ENCODE data around the gene FPR1. TPM values are rescaled to one million over a fixed set of nuclear protein-coding genes. Genes with fewer than 3 reads are reported as not detected.

FPR1 gene
- total RNA-seq, 4 donors from 2014 or later: 1.5 to 4.4 TPM; not detected in 2

DNA sequence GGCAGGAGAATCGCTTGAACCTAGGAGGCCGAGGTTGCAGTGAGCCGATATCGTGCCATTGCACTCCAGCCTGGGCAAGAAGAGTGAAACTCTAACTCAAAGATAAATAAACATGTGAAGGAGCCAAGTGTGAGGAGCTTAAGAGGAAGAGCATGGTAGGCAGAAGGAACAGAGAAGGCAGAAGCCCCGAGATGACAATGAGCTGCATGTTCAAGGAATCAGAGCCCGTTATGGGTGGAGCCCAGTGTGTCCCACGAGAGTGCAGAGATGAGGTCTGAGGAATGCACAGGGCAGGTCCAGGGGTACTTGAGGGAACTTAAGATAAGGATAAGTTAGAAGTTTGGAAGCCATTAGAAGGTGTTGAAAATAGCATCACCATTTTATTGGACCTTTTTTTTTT is 10.0 kb upstream of the FPR1 start:
- intact Hi-C loops (cut with DNase I; ENCODE audit: low total_unique reads): no loop called here

DNA sequence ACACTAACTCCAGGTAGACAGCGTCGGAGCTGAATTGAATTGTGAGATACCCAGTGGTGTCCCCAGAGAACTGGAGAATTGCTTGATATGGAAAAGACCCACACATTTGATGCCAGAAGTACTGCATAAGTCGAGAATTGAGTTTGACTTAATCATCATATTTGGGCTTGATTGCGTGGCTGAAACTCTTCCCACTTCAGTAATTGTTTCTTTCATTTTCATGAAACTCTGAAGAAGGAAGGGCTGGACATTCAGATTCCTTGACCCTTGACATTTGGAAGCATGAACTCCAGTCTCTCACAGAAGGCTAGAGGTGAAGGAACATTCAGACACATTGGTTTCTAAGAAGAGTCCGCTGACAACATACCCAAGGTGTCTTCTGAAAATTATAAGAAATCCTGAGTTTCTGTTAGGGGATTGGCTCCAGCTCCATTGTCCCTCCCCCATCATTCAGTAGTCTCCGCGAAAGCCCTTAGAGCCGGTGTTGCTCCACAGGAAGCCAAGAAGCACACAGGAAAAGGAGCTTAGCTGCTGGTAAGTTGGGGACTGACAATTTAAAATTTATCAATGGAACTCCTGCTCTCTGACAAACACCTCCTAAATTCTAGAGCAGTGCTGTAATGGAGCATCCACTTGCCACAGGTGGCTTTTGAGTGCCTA is 9.1 kb upstream of the FPR1 start, which contains the start of gene FPR2:
FPR2 (plus strand) TSS at position 484 of the 660 bp plus-strand sequence. CDS start 7,479 bp downstream, outside the sequence.
- DNase-seq: no peak
- TF ChIP-seq, protein P1, sequence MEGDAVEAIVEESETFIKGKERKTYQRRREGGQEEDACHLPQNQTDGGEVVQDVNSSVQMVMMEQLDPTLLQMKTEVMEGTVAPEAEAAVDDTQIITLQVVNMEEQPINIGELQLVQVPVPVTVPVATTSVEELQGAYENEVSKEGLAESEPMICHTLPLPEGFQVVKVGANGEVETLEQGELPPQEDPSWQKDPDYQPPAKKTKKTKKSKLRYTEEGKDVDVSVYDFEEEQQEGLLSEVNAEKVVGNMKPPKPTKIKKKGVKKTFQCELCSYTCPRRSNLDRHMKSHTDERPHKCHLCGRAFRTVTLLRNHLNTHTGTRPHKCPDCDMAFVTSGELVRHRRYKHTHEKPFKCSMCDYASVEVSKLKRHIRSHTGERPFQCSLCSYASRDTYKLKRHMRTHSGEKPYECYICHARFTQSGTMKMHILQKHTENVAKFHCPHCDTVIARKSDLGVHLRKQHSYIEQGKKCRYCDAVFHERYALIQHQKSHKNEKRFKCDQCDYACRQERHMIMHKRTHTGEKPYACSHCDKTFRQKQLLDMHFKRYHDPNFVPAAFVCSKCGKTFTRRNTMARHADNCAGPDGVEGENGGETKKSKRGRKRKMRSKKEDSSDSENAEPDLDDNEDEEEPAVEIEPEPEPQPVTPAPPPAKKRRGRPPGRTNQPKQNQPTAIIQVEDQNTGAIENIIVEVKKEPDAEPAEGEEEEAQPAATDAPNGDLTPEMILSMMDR (IDR thresholded peaks at IDR 0.05): no peak
- TF ChIP-seq POLR2A (IDR thresholded peaks at IDR 0.05) (no peak), EP300 (IDR thresholded peaks at IDR 0.05; ENCODE audit: low read depth) (no peak), POLR2AphosphoS5 (IDR thresholded peaks at IDR 0.05) (no peak)
- Histone ChIP-seq H3K27me3 (no peaks in the 10 kb centered on the region), H3K27ac (no peak within 1 kb of the TSS), H3K4me1 (no peaks in the 10 kb centered on the region), H3K36me3 (no peaks in the 10 kb centered on the region), H3K4me3 (no peak within 1 kb of the TSS), H3K9me3 (no peaks in the 10 kb centered on the region)
- 67% methylated on average over 8 of the region's 8 CpGs; no CpG with 5 or more reads in 1 of the 2 donors for WGBS, 2 donors (ENCODE audit: low coverage in 1 of 2)
- intact Hi-C loops (cut with DNase I; ENCODE audit: low total_unique reads) (no loop called here), in situ Hi-C loops (cut with MboI; ENCODE audit: low pct_ligation_motif_present in 1 of 4, low pct_unique_long_range_greater_than_20kb in 1 of 4, low sequenced_read_pairs in 3 of 4) (no loop called here)

More for the DNA sequence above, 10.0 kb upstream of the FPR1 start:
- H3K27ac ChIP-seq: no peak overlapping the region
- H3K9me3 ChIP-seq: no peaks in the 10 kb centered on the region
- DNase-seq: no peak
- in situ Hi-C loops (cut with MboI; ENCODE audit: low pct_ligation_motif_present in 1 of 4, low pct_unique_long_range_greater_than_20kb in 1 of 4, low sequenced_read_pairs in 3 of 4): no loop called here
- TF ChIP-seq POLR2AphosphoS5 (IDR thresholded peaks at IDR 0.05) (no peak), EP300 (IDR thresholded peaks at IDR 0.05; ENCODE audit: low read depth) (no peak), POLR2A (IDR thresholded peaks at IDR 0.05) (no peak)
- TF ChIP-seq, protein P1 (IDR thresholded peaks at IDR 0.05): no peak
- no peaks in the 10 kb centered on the region for H3K4me1 ChIP-seq
- H3K27me3 ChIP-seq: no peaks in the 10 kb centered on the region
- H3K36me3 ChIP-seq: no peaks in the 10 kb centered on the region
- no peak overlapping the region for H3K4me3 ChIP-seq
- WGBS, 2 donors (ENCODE audit: low coverage in 1 of 2): 62 to 78% methylated on average over 3 to 7 of the region's 7 CpGs

DNA sequence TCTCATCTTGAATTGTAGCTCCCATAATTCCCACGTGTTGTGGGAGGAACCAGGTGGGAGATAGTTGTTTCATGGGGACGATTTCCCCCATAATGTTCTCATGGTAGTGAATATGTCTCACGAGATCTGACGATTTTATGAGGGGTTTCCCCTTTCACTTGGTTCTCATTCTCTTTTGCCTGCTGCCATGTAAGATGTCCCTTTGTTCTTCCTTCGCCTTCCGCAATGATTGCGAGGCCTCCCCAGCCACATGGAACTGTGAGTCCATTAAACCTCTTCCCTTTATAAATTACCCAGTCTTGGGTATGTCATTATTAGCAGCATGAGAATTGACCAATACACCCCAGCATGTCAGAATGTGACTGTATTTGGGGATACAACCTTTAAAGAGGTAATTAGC is 3.9 kb upstream of the FPR1 start:
- WGBS, 2 donors (ENCODE audit: low coverage in 1 of 2): 76 to 79% methylated on average over 7 of the region's 7 CpGs
- in situ Hi-C loops (cut with MboI; ENCODE audit: low pct_ligation_motif_present in 1 of 4, low pct_unique_long_range_greater_than_20kb in 1 of 4, low sequenced_read_pairs in 3 of 4) (no loop called here), intact Hi-C loops (cut with DNase I; ENCODE audit: low total_unique reads) (no loop called here)

DNA sequence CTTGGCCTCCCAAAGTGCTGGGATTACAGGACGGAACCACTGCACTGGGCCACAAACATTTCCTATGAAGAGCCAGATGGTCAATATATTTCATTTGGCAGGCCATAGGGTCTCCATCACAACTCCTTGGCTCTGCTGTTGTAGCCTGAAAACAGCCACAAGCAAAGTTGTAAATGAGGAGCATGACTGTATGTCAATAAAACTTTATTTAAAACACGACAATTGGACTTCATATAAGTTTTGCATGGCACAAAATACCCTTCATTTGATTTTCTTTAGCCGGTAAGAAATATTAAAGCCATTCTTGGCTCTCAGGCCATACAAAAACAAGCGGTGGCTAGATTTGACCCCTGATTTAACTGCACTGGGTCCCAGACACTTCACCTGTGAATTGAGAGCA is 3.1 kb upstream of the FPR1 start:
- H3K36me3 ChIP-seq: no peaks in the 10 kb centered on the region
- no peak for TF ChIP-seq POLR2A (IDR thresholded peaks at IDR 0.05)
- TF ChIP-seq, protein P1 (IDR thresholded peaks at IDR 0.05): no peak
- no peak for TF ChIP-seq POLR2AphosphoS5 (IDR thresholded peaks at IDR 0.05)
- no peak for TF ChIP-seq EP300 (IDR thresholded peaks at IDR 0.05; ENCODE audit: low read depth)
- H3K27me3 ChIP-seq: no peaks in the 10 kb centered on the region
- DNase-seq: no peak
- H3K9me3 ChIP-seq: no peaks in the 10 kb centered on the region
- no peak overlapping the region for H3K4me3 ChIP-seq
- intact Hi-C loops (cut with DNase I; ENCODE audit: low total_unique reads): no loop called here
- WGBS, 2 donors (ENCODE audit: low coverage in 1 of 2): 62 to 80% methylated on average over 3 to 4 of the region's 4 CpGs
- in situ Hi-C loops (cut with MboI; ENCODE audit: low pct_ligation_motif_present in 1 of 4, low pct_unique_long_range_greater_than_20kb in 1 of 4, low sequenced_read_pairs in 3 of 4): no loop called here
- H3K4me1 ChIP-seq: no peaks in the 10 kb centered on the region
- no peak overlapping the region for H3K27ac ChIP-seq

More for the DNA sequence above, 3.9 kb upstream of the FPR1 start:
- Histone ChIP-seq H3K4me3 (no peak overlapping the region), H3K9me3 (no peaks in the 10 kb centered on the region), H3K36me3 (no peaks in the 10 kb centered on the region), H3K27ac (no peak overlapping the region), H3K27me3 (no peaks in the 10 kb centered on the region), H3K4me1 (no peaks in the 10 kb centered on the region)
- TF ChIP-seq POLR2A (IDR thresholded peaks at IDR 0.05) (no peak), POLR2AphosphoS5 (IDR thresholded peaks at IDR 0.05) (no peak), EP300 (IDR thresholded peaks at IDR 0.05; ENCODE audit: low read depth) (no peak)
- TF ChIP-seq, protein P1 (IDR thresholded peaks at IDR 0.05): no peak
- no peak for DNase-seq

Data from transverse colon (tissue), 4 donors.